GM23338 (cell line): ENCODE results near the gene FTCD.

Experiments
- EZH2 ChIP-seq: fragments of 200-600 bp; sonication (generic); IDR thresholded peaks from one replicate; pipeline ENCODE4 v1.8.0; 2017; ENCODE audit warnings: antibody characterized with exemption, mild to moderate bottlenecking, low read depth; ENCODE audit not compliant: unreplicated experiment
- POLR2AphosphoS5 ChIP-seq: IDR thresholded peaks from 2 replicates; pipeline ENCODE4 v1.6.1; 2016; ENCODE audit warnings: antibody characterized with exemption, low read depth
- ZNF114 ChIP-seq: fragments of 250-450 bp; sonication (Bioruptor Pico); IDR thresholded peaks from 2 replicates; pipeline ENCODE4 v1.5.0; 2020; ENCODE audit warnings: mild to moderate bottlenecking, moderate library complexity
- TF ChIP-seq, protein P1 (sequence below), 2 experiments: fragments of 200-600 bp in 1 of 2; sonication (generic) in 1 of 2; conservative IDR thresholded peaks; 2 replicates each; pipeline versions ENCODE4 v1.5.1 to v1.6.1; 2016 to 2017; ENCODE audit warnings: antibody characterized with exemption in 2 of 2, low read depth in 2 of 2, mild to moderate bottlenecking in 2 of 2, moderate library complexity in 1 of 2

DNA sequence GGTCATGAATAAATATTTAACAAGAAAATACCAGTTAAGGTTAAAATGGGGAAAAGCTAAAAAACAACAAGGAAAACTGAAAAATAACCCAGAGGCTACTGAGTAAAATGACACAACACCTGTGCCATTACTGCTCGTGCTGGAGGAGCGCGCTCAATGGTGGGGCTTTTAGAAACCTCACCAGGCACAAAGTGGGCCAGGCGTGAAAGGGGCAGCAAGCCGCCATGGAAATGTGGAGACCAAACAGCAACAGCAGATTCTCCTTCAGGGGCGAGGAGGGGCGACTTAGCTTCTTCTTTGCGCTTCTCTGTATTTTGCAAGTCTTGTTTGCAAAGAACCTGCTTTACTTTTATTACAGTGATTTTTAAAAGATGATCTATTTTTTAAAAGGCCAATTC lies 47.8 kb upstream of the FTCD start:
- no peak for TF ChIP-seq EZH2
- TF ChIP-seq, protein P1, sequence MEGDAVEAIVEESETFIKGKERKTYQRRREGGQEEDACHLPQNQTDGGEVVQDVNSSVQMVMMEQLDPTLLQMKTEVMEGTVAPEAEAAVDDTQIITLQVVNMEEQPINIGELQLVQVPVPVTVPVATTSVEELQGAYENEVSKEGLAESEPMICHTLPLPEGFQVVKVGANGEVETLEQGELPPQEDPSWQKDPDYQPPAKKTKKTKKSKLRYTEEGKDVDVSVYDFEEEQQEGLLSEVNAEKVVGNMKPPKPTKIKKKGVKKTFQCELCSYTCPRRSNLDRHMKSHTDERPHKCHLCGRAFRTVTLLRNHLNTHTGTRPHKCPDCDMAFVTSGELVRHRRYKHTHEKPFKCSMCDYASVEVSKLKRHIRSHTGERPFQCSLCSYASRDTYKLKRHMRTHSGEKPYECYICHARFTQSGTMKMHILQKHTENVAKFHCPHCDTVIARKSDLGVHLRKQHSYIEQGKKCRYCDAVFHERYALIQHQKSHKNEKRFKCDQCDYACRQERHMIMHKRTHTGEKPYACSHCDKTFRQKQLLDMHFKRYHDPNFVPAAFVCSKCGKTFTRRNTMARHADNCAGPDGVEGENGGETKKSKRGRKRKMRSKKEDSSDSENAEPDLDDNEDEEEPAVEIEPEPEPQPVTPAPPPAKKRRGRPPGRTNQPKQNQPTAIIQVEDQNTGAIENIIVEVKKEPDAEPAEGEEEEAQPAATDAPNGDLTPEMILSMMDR (conservative IDR thresholded peaks at IDR 0.05; ENCODE audit: low read depth in 2 of 2): no peak
- no peak for TF ChIP-seq POLR2AphosphoS5
- no peak for TF ChIP-seq ZNF114 (CRISPR knock-in tag)
